ENCODE results near the gene SCIN.
"Not testable (repeated sequence)": the region's sequence is repeated elsewhere in the genome, so short reads cannot be mapped to it uniquely, and the experiment has no call there.

SCIN gene

DNA sequence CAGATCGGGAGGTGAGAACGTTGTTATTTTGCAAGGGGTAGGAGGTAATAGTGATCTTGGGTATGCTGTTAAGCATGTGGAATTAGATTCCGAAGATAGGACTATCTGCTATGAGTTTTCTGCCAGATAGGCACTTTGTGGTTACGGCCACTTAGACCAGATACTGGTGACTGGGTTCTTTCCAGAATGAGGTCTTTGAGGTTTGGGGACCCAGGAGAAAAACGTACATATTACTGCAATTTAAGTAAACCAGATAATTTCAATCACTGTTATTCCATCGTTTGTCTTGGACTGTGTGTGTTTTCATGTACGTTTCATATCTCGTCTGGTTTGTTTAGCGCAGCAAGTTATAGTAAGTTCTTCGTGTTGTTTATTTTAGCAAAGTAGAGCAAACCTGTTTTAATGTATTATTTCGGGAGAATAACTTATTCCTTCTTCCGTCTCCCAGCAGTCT lies 117.2 kb downstream of the SCIN start:
- DNase-seq (ENCODE audit: insufficient read length, low spot score) (no peak), FAIRE-seq (no peak)
- TF ChIP-seq SPI1 (IDR thresholded peaks at IDR 0.05; ENCODE audit: low read depth, low read length) (no peak), PAX5 (IDR thresholded peaks at IDR 0.05; ENCODE audit: insufficient read depth, low read length, severe bottlenecking) (no peak), POLR2A (IDR thresholded peaks at IDR 0.05; ENCODE audit: low read depth, low read length) (no peak), POU2F2 (IDR thresholded peaks at IDR 0.05; ENCODE audit: low read depth, low read length) (no peak), TAF1 (IDR thresholded peaks at IDR 0.05; ENCODE audit: low read depth, low read length) (no peak), POLR2AphosphoS5 (IDR thresholded peaks at IDR 0.05; ENCODE audit: low read depth, low read length) (no peak)

DNA sequence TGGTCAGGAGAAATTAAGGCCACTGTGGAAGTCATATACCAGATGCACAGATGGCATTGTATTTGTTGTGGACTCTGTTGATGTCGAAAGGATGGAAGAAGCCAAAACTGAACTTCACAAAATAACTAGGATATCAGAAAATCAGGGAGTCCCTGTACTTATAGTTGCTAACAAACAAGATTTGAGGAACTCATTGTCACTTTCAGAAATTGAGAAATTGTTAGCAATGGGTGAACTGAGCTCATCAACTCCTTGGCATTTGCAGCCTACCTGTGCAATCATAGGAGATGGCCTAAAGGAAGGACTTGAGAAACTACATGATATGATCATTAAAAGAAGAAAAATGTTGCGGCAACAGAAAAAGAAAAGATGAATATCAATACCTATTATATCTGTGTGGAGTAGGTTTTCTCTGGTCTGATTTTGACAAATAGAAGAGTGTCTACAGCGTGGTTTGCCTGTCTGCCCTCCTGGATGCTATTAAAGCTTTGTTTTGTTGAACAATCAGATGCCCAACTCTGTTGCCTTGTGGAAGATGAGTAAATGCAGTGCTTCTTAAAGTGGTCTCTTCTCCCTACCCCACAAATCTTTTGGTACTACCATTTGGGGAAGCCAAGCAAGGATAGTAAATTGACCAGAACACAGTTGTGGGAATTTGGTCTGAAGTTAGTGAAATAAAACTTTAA lies 118.1 kb downstream of the SCIN start:
- FAIRE-seq; DNase-seq (ENCODE audit: insufficient read length, low spot score): not testable (repeated sequence)

DNA sequence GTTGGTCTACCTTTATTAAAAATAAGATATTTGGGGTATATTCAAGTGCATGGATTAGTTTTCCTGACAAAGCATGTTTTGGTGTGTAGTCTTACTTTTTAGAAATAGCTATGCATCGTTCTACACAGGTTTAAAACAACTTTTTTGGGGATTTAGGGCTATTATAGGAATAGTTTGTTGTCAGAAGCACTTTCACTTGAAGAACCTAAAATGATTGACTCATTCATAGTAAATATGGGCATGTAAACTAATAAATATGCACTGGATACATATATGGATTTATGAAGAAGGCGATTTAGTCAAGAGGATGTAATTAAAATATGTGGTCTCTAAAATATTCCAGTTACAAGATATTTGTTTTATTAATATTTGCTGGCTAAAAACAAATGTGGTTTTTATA lies 118.9 kb downstream of the SCIN start:
- no peak for TF ChIP-seq SPI1 (IDR thresholded peaks at IDR 0.05; ENCODE audit: low read depth, low read length)
- no peak for TF ChIP-seq TAF1 (IDR thresholded peaks at IDR 0.05; ENCODE audit: low read depth, low read length)
- no peak for TF ChIP-seq POLR2A (IDR thresholded peaks at IDR 0.05; ENCODE audit: low read depth, low read length)
- TF ChIP-seq POU2F2 (IDR thresholded peaks at IDR 0.05; ENCODE audit: low read depth, low read length), result no peak
- TF ChIP-seq POLR2AphosphoS5 (IDR thresholded peaks at IDR 0.05; ENCODE audit: low read depth, low read length), result no peak
- TF ChIP-seq PAX5 (IDR thresholded peaks at IDR 0.05; ENCODE audit: insufficient read depth, low read length, severe bottlenecking), result no peak
- FAIRE-seq, result no peak

DNA sequence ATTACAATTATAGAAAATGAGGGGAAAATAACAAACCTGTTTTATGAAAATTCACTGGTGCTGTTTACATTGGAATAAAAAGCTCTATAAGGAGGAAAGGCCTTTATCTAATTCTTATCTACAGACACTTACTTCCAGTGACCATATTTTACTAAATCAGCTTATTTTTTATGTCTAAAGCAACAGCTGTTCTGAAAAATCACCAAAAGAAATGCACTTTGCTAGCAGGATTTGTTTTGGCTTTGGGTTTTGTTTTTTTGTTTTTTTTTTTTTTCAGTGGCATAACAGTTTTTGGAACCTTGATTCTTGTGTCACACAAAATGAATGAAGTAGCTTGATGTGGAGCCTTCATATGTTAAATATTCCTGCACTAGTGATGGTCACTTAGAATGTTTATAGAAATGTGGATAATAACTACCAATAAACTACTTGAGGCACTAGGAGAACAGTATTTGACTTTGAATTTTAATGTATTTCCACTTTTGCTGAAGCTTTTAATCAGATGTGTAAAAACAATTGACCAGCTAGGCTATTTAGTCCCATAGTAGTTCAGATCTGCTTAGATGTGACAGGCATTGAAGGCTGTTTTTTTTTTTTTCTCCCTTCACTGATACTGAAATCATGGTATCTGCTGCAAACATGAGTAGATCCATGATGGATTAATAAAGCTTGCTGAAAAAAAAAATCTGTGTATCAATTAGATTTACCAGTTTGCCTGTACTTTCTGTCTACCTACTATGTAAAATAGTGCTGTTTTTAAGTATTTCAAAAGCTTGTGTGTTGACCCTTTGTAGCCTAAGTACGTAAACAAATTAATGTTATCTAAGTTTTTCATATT lies 119.7 kb downstream of the SCIN start:
- FAIRE-seq (no peak), DNase-seq (ENCODE audit: insufficient read length, low spot score) (no peak)
- TF ChIP-seq PAX5 (IDR thresholded peaks at IDR 0.05; ENCODE audit: insufficient read depth, low read length, severe bottlenecking), result no peak
- no peak for TF ChIP-seq POLR2A (IDR thresholded peaks at IDR 0.05; ENCODE audit: low read depth, low read length)
- TF ChIP-seq SPI1 (IDR thresholded peaks at IDR 0.05; ENCODE audit: low read depth, low read length), result no peak
- TF ChIP-seq POLR2AphosphoS5 (IDR thresholded peaks at IDR 0.05; ENCODE audit: low read depth, low read length), result no peak
- TF ChIP-seq POU2F2 (IDR thresholded peaks at IDR 0.05; ENCODE audit: low read depth, low read length), result no peak
- TF ChIP-seq TAF1 (IDR thresholded peaks at IDR 0.05; ENCODE audit: low read depth, low read length), result no peak

More for the DNA sequence above, 118.9 kb downstream of the SCIN start:
- no peak for DNase-seq (ENCODE audit: insufficient read length, low spot score)

DNA sequence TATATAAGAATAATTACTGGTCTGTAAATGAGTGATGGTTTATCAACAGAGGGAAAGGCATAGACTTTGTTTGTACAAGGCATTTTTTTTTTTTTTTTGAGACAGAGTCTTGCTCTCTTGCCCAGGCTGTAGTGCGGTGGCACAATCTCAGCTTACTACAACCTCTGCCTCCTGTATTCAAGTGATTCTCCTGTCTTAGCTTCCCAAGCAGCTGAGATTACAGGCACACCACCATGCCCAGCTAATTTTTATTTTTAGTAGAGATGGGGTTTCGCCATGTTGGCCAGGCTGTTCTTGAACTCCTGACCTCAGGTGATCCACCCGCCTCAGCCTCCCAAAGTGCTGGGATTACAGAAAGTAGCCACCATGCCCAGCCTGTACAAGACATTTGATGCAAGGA lies 120.9 kb downstream of the SCIN start:
- DNase-seq (ENCODE audit: insufficient read length, low spot score); FAIRE-seq: not testable (repeated sequence)

DNA sequence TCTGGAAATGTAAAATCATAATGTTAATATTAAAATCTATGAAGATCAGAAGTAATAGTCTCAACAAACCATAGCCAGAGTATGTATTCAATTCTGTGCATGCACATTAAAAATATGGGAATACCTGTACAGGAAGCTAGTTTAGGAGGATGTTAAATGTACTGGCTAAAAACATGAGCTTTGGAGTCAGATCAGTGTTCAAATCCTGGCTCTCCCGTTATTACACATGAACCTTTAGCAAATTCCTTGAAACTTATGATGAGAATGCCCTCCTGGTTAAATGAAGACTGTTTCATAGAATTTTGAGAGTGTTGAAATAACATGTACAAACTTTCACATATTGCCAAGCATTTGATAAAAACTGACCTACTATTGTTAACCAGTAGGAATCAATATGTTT lies 121.5 kb downstream of the SCIN start:
- TF ChIP-seq SPI1 (IDR thresholded peaks at IDR 0.05; ENCODE audit: low read depth, low read length) (no peak), POLR2AphosphoS5 (IDR thresholded peaks at IDR 0.05; ENCODE audit: low read depth, low read length) (no peak), POLR2A (IDR thresholded peaks at IDR 0.05; ENCODE audit: low read depth, low read length) (no peak), PAX5 (IDR thresholded peaks at IDR 0.05; ENCODE audit: insufficient read depth, low read length, severe bottlenecking) (no peak), TAF1 (IDR thresholded peaks at IDR 0.05; ENCODE audit: low read depth, low read length) (no peak), POU2F2 (IDR thresholded peaks at IDR 0.05; ENCODE audit: low read depth, low read length) (no peak)
- DNase-seq (ENCODE audit: insufficient read length, low spot score), result no peak
- no peak for FAIRE-seq

DNA sequence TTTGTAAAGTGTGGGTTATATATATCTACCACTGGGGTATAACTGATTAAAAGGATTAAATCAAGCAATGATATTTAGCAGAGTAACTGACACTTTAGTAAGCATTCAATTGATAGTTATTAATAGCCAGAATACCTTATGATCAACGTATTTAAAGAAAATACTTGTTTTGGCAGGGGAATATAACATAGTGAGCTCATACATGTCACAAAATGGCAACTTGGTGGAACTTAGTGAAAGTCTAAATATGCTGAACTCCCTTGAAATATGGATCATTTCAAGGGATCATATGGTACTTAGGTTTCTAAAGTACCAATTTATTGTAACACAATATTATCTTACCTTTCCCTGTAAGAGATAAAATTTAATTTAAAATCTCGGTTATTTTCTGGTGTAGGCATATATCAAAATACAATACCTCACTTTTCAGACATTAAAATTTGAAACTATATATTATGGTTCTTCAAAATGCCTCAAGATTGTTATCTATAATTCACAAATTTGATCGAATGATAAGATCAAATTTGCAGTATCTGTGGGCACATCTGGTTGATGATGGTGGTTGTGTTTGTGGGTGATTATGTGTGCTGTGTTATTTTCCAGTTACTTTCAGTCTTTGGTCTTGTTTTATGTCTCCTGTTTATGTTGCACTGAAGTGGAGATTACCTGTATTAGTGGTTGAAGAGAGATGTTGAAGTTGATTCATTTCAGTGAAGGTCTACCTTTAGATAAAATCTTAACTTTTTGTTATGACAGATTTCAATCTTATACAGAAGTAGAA lies 122.1 kb downstream of the SCIN start:
- TF ChIP-seq SPI1 (IDR thresholded peaks at IDR 0.05; ENCODE audit: low read depth, low read length) (no peak), TAF1 (IDR thresholded peaks at IDR 0.05; ENCODE audit: low read depth, low read length) (no peak), POU2F2 (IDR thresholded peaks at IDR 0.05; ENCODE audit: low read depth, low read length) (no peak), POLR2AphosphoS5 (IDR thresholded peaks at IDR 0.05; ENCODE audit: low read depth, low read length) (no peak), PAX5 (IDR thresholded peaks at IDR 0.05; ENCODE audit: insufficient read depth, low read length, severe bottlenecking) (no peak), POLR2A (IDR thresholded peaks at IDR 0.05; ENCODE audit: low read depth, low read length) (no peak)
- FAIRE-seq, result no peak
- DNase-seq (ENCODE audit: insufficient read length, low spot score), result no peak

DNA sequence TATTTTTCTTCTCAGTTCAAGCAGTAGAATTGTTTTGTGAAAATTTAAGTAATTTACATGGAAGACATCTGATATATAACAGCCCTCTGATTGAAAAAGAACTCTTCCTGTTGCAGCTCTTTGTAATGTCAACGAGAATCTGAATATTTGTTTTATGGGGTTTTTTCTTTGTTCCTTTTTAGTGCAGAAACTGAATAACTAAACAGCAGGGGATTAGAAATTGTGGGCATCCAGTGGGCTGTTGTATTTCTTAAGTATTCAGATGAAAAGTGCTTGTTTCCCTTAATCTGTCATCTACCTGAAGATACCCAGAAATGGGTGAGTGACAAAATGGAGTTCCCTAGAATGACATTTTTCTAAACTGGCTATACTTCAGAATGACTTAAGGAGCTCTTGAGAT lies 124.3 kb downstream of the SCIN start:
- DNase-seq (ENCODE audit: insufficient read length, low spot score) (no peak), FAIRE-seq (no peak)
- TF ChIP-seq SPI1 (IDR thresholded peaks at IDR 0.05; ENCODE audit: low read depth, low read length) (no peak), POLR2A (IDR thresholded peaks at IDR 0.05; ENCODE audit: low read depth, low read length) (no peak), POU2F2 (IDR thresholded peaks at IDR 0.05; ENCODE audit: low read depth, low read length) (no peak), POLR2AphosphoS5 (IDR thresholded peaks at IDR 0.05; ENCODE audit: low read depth, low read length) (no peak), PAX5 (IDR thresholded peaks at IDR 0.05; ENCODE audit: insufficient read depth, low read length, severe bottlenecking) (no peak), TAF1 (IDR thresholded peaks at IDR 0.05; ENCODE audit: low read depth, low read length) (no peak)

DNA sequence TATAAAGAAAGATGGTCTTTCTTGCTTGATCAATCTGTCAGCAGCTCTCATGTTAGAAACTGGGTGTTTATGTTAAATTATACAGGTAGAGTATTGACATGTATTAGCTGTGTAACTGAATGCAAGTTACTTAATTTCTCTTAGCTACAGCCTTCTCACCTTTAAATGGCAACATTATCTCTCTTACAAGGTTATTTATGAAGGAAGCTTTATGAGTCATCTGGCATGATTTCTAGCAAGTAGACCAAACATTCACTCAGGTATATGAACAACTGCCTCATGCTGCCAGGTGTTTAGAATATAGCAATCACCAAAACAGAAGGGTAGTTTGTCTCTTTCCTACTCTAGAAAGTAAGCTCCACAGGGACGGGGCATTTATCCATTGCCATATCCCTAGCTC lies 125.4 kb downstream of the SCIN start:
- FAIRE-seq (no peak), DNase-seq (ENCODE audit: insufficient read length, low spot score) (no peak)
- TF ChIP-seq POLR2A (IDR thresholded peaks at IDR 0.05; ENCODE audit: low read depth, low read length) (no peak), PAX5 (IDR thresholded peaks at IDR 0.05; ENCODE audit: insufficient read depth, low read length, severe bottlenecking) (no peak), POU2F2 (IDR thresholded peaks at IDR 0.05; ENCODE audit: low read depth, low read length) (no peak), POLR2AphosphoS5 (IDR thresholded peaks at IDR 0.05; ENCODE audit: low read depth, low read length) (no peak), SPI1 (IDR thresholded peaks at IDR 0.05; ENCODE audit: low read depth, low read length) (no peak), TAF1 (IDR thresholded peaks at IDR 0.05; ENCODE audit: low read depth, low read length) (no peak)

Measured in GM12891 (cell line).